ENCODE results near the gene HIPK2. TPM values are rescaled to one million over a fixed set of nuclear protein-coding genes. Genes with fewer than 3 reads are reported as not detected.

The HIPK2 gene
- total RNA-seq, 1 experiment from 2014 or later, result 64.3 TPM

GRCh38 chr7:139650429-139651100, 127.2 kb downstream of the HIPK2 start:
- TF ChIP-seq, protein P1, sequence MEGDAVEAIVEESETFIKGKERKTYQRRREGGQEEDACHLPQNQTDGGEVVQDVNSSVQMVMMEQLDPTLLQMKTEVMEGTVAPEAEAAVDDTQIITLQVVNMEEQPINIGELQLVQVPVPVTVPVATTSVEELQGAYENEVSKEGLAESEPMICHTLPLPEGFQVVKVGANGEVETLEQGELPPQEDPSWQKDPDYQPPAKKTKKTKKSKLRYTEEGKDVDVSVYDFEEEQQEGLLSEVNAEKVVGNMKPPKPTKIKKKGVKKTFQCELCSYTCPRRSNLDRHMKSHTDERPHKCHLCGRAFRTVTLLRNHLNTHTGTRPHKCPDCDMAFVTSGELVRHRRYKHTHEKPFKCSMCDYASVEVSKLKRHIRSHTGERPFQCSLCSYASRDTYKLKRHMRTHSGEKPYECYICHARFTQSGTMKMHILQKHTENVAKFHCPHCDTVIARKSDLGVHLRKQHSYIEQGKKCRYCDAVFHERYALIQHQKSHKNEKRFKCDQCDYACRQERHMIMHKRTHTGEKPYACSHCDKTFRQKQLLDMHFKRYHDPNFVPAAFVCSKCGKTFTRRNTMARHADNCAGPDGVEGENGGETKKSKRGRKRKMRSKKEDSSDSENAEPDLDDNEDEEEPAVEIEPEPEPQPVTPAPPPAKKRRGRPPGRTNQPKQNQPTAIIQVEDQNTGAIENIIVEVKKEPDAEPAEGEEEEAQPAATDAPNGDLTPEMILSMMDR (IDR thresholded peaks at IDR 0.05; ENCODE audit: unreplicated experiment), result no peak
- POLR2A ChIA-PET, result interaction anchor here (0.8 kb wide), 1 partner anchor 11 kb away, joined by 3 read pairs; no protein-coding TSS in a partner anchor
- Mint-ChIP-seq H3K27ac (ENCODE audit: low read depth, unreplicated experiment) (no peak overlapping the region), H3K4me3 (ENCODE audit: unreplicated experiment) (no peak overlapping the region), H3K4me1 (ENCODE audit: insufficient read depth, unreplicated experiment) (peaks cover 36% of the 10 kb centered on the region), H3K9me3 (ENCODE audit: unreplicated experiment) (no peaks in the 10 kb centered on the region), H3K27me3 (ENCODE audit: insufficient read depth, unreplicated experiment) (no peaks in the 10 kb centered on the region), H3K36me3 (ENCODE audit: insufficient read depth, unreplicated experiment) (peaks cover 18% of the 10 kb centered on the region)
- CTCF ChIA-PET, result interaction anchor here (0.6 to 1.6 kb wide), 7 partner anchors 10 to 371 kb away, joined by 3 to 8 read pairs (median 3); no protein-coding TSS in a partner anchor
- DNase-seq (ENCODE audit: unreplicated experiment), result no peak
- BruUV-seq (replicated peaks), result no TSS peak
- intact Hi-C loops (cut with micrococcal nuclease), result no loop called here

DNA sequence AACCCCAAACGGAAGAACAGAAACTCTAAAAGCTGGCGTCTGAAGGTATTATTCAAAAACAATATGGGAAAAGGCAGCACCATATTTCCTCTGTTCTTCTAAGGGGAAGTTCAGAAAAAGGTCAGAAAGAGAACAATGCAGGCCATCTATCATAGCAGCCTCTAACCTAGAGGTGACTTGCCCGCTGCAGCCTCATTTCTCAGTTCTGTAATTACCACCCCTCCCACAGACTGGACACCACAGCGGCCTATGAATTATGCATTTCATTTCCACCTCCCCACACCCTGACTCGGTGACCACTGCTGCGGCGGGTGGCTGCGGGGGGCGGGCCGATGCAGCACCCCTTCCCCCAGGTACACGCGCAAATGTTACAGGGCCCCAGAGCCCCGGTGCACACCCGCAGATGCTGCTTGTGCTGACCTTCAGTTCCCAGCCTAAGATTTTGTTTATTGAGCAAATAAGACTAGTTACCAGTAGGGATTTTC, 128.8 kb downstream of the HIPK2 start:
- peak overlapping the region; percentile 61 for H3K27ac Mint-ChIP-seq (ENCODE audit: low read depth, unreplicated experiment)

DNA sequence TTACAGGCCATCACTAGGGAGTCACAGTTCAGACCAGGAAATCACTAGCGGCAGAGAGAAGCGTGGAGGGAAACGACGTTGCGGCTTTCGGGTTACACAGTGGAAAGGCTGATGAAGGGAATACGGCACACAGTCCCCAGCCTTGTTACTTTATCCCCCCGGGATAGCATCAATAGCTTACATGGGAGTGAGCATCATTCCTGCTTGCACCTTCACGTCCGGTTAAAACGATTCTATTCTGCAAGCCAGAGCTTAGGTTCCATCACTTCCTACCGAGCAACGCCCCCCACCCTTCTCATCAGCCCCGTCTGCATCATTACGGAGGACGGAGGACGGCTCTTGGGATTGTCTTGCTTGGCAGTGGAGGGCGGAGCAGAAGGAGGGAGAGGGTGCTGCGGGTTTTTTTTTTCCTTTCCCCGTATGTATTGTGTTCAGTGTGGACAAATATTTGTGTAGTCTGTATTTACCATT, 129.4 kb downstream of the HIPK2 start:
- H3K9me3 Mint-ChIP-seq (ENCODE audit: unreplicated experiment), result no peaks in the 10 kb centered on the region
- no peaks in the 10 kb centered on the region for H3K27me3 Mint-ChIP-seq (ENCODE audit: insufficient read depth, unreplicated experiment)
- no TSS peak for BruUV-seq (replicated peaks)
- H3K27ac Mint-ChIP-seq (ENCODE audit: low read depth, unreplicated experiment), result peak overlapping the region; percentile 23
- peaks cover 18% of the 10 kb centered on the region for H3K36me3 Mint-ChIP-seq (ENCODE audit: insufficient read depth, unreplicated experiment)
- CTCF ChIA-PET, result interaction anchor here (0.6 to 12.8 kb wide), 5 partner anchors 14 to 353 kb away, joined by 3 to 179 read pairs (median 64); no protein-coding TSS in a partner anchor
- DNase-seq (ENCODE audit: unreplicated experiment), result no peak
- H3K4me1 Mint-ChIP-seq (ENCODE audit: insufficient read depth, unreplicated experiment), result peaks cover 28% of the 10 kb centered on the region
- intact Hi-C loops (cut with micrococcal nuclease), result loop anchor here (10.0 kb wide), 1 partner anchor 144 kb away; no protein-coding TSS in a partner anchor
- TF ChIP-seq, protein P1 (IDR thresholded peaks at IDR 0.05; ENCODE audit: unreplicated experiment), result no peak
- H3K4me3 Mint-ChIP-seq (ENCODE audit: unreplicated experiment), result no peak overlapping the region
- POLR2A ChIA-PET, result interaction anchor here (0.6 to 2.1 kb wide), 3 partner anchors 11 to 79 kb away, joined by 3 to 10 read pairs (median 4); no protein-coding TSS in a partner anchor

More for the DNA sequence above, 128.8 kb downstream of the HIPK2 start:
- TF ChIP-seq, protein P1 (IDR thresholded peaks at IDR 0.05; ENCODE audit: unreplicated experiment), result no peak
- Mint-ChIP-seq H3K9me3 (ENCODE audit: unreplicated experiment) (no peaks in the 10 kb centered on the region), H3K4me3 (ENCODE audit: unreplicated experiment) (no peak overlapping the region), H3K4me1 (ENCODE audit: insufficient read depth, unreplicated experiment) (peaks cover 28% of the 10 kb centered on the region), H3K27me3 (ENCODE audit: insufficient read depth, unreplicated experiment) (no peaks in the 10 kb centered on the region), H3K36me3 (ENCODE audit: insufficient read depth, unreplicated experiment) (peaks cover 18% of the 10 kb centered on the region)
- no peak for DNase-seq (ENCODE audit: unreplicated experiment)
- no TSS peak for BruUV-seq (replicated peaks)
- intact Hi-C loops (cut with micrococcal nuclease), result loop anchor here (10.0 kb wide), 1 partner anchor 144 kb away; no protein-coding TSS in a partner anchor
- ChIA-PET POLR2A (no interaction called here), CTCF (interaction anchor here (4.6 to 4.8 kb wide), 3 partner anchors 13 to 353 kb away, joined by 33 to 179 read pairs (median 64); no protein-coding TSS in a partner anchor)

DNA sequence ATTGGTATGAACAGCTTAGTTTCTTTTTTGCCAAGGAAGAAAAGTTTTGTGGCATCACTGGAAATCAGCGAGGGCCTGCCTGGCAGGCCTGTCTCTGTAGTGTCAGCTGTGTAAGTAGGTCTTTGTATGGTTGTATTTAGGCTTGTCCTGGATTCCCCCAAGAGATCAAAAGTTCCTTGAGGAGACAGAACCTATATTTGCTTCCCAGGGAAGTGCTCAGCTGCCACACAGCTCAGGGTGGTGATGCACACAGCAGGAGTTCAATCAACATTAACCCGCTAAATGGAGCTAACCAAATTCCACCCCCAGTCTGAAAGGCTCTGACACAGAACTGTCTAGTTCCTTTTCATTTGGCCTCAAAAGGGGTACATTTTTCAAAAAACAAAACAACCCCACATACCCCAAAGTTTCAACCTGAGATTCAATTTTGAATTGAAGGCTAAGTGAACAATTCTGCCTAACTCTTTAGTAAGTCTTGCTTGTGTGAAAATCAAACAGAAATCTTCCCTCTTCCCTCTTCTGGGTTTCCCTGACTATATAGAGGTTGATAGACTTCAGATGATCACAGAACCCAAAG, 129.9 kb downstream of the HIPK2 start:
- no TSS peak for BruUV-seq (replicated peaks)
- no peak overlapping the region for H3K4me3 Mint-ChIP-seq (ENCODE audit: unreplicated experiment)
- H3K36me3 Mint-ChIP-seq (ENCODE audit: insufficient read depth, unreplicated experiment), result peaks cover 18% of the 10 kb centered on the region
- TF ChIP-seq, protein P1 (IDR thresholded peaks at IDR 0.05; ENCODE audit: unreplicated experiment), result no peak
- H3K4me1 Mint-ChIP-seq (ENCODE audit: insufficient read depth, unreplicated experiment), result peaks cover 28% of the 10 kb centered on the region
- H3K9me3 Mint-ChIP-seq (ENCODE audit: unreplicated experiment), result no peaks in the 10 kb centered on the region
- H3K27ac Mint-ChIP-seq (ENCODE audit: low read depth, unreplicated experiment), result peak overlapping the region; percentile 23
- CTCF ChIA-PET, result interaction anchor here (0.5 to 12.8 kb wide), 15 partner anchors 11 to 476 kb away, joined by 3 to 179 read pairs (median 9); no protein-coding TSS in a partner anchor
- intact Hi-C loops (cut with micrococcal nuclease), result loop anchor here (2.0 to 10.0 kb wide), 3 partner anchors 55 to 347 kb away; no protein-coding TSS in a partner anchor
- no peaks in the 10 kb centered on the region for H3K27me3 Mint-ChIP-seq (ENCODE audit: insufficient read depth, unreplicated experiment)
- POLR2A ChIA-PET, result interaction anchor here (0.6 to 2.1 kb wide), 6 partner anchors 10 to 358 kb away, joined by 3 to 10 read pairs (median 4); no protein-coding TSS in a partner anchor
- no peak for DNase-seq (ENCODE audit: unreplicated experiment)
